Effector memory CD4-positive, alpha-beta T cell (primary cell): Measurements from ENCODE around the gene MYO5C.

Experiments used
- DNase-seq, 3 donors: peaks; one replicate each; pipeline ENCODE4 v3.0.0-alpha.2; 2020
- H3K27ac ChIP-seq: 2 replicates; pipeline ENCODE4 v1.7.0; 2013; ENCODE audit warnings: mild to moderate bottlenecking, low read length, moderate library complexity; ENCODE audit not compliant: insufficient read depth, poor library complexity, severe bottlenecking
- H3K27me3 ChIP-seq: replicated peaks from 2 replicates; pipeline ENCODE4 v1.7.0; 2013; ENCODE audit warnings: mild to moderate bottlenecking, low read length; ENCODE audit not compliant: insufficient read depth, control insufficient read depth, poor library complexity, severe bottlenecking
- H3K36me3 ChIP-seq: 2 replicates; pipeline ENCODE4 v1.7.0; 2013; ENCODE audit warnings: mild to moderate bottlenecking, low read length, moderate library complexity; ENCODE audit not compliant: control insufficient read depth, insufficient read depth
- H3K4me1 ChIP-seq: 2 replicates; pipeline ENCODE4 v1.7.0; 2013; ENCODE audit warnings: low read length, mild to moderate bottlenecking; ENCODE audit not compliant: control insufficient read depth, insufficient read depth, poor library complexity, severe bottlenecking
- H3K4me3 ChIP-seq: 2 replicates; pipeline ENCODE4 v1.7.0; 2013; ENCODE audit warnings: low read length, low read depth, mild to moderate bottlenecking; ENCODE audit not compliant: insufficient read depth, poor library complexity, severe bottlenecking
- H3K9me3 ChIP-seq: 2 replicates; pipeline ENCODE4 v1.7.0; 2013; ENCODE audit warnings: mild to moderate bottlenecking, low read length, moderate library complexity; ENCODE audit not compliant: control insufficient read depth

Gene MYO5C

GRCh38 chr15:52144656-52145178 is 150.9 kb downstream of the MYO5C start:
- no peaks in the 10 kb centered on the region for H3K9me3 ChIP-seq
- H3K4me1 ChIP-seq, result no peaks in the 10 kb centered on the region
- DNase-seq, result no peak
- H3K36me3 ChIP-seq, result peaks cover 54% of the 10 kb centered on the region
- H3K27me3 ChIP-seq, result no peaks in the 10 kb centered on the region
- no peak overlapping the region for H3K27ac ChIP-seq
- no peak overlapping the region for H3K4me3 ChIP-seq

- H3K27me3 ChIP-seq, result no peaks in the 10 kb centered on the region
- H3K4me1 ChIP-seq, result no peaks in the 10 kb centered on the region
- no peaks in the 10 kb centered on the region for H3K9me3 ChIP-seq
- no peak overlapping the region for H3K4me3 ChIP-seq
- no peak for DNase-seq
- H3K27ac ChIP-seq, result no peak overlapping the region
- H3K36me3 ChIP-seq, result peaks cover 48% of the 10 kb centered on the region
These were observed 151.7 kb downstream of the MYO5C start for GRCh38 chr15:52143873-52144272.
